Endothelial cell (in vitro differentiated cells): ENCODE data around the gene ZC3H12A. TPM values are rescaled to one million over a fixed set of nuclear protein-coding genes. Genes with fewer than 3 reads are reported as not detected.
A peak's percentile ranks its signal among the peaks of the same experiment; 100 is the strongest.

ENCODE experiments used
- DNase-seq: peaks from one replicate; pipeline ENCODE4 v3.0.0; 2021; ENCODE audit warnings: low spot score
- H3K27ac Mint-ChIP-seq: one replicate; pipeline ENCODE4 v1.8.0; 2021; ENCODE audit warnings: mixed read lengths, inconsistent platforms; ENCODE audit not compliant: unreplicated experiment
- H3K27me3 Mint-ChIP-seq: one replicate; pipeline ENCODE4 v1.8.0; 2021; ENCODE audit warnings: mild to moderate bottlenecking, moderate library complexity, mixed read lengths, inconsistent platforms; ENCODE audit not compliant: unreplicated experiment
- H3K36me3 Mint-ChIP-seq: one replicate; pipeline ENCODE4 v1.8.0; 2021; ENCODE audit warnings: mild to moderate bottlenecking, low read depth, mixed read lengths, inconsistent platforms; ENCODE audit not compliant: unreplicated experiment
- H3K4me1 Mint-ChIP-seq: one replicate; pipeline ENCODE4 v1.8.0; 2021; ENCODE audit warnings: mild to moderate bottlenecking, mixed read lengths, inconsistent platforms; ENCODE audit not compliant: unreplicated experiment
- H3K4me3 Mint-ChIP-seq: one replicate; pipeline ENCODE4 v1.8.0; 2021; ENCODE audit warnings: mild to moderate bottlenecking, mixed read lengths, inconsistent platforms; ENCODE audit not compliant: unreplicated experiment
- H3K9me3 Mint-ChIP-seq: one replicate; pipeline ENCODE4 v1.8.0; 2021; ENCODE audit warnings: mixed read lengths, inconsistent platforms; ENCODE audit not compliant: unreplicated experiment
- total RNA-seq: library from RNA; stranded (reverse); fragmentation: NEBNext Ultra II Directional; extraction: Animal tissue kit (Norgen Biotek cat#: 25700); gene quantifications from one replicate; pipeline ENCODE4 v1.2.1, GENCODE V29; 2021; ENCODE audit not compliant: unreplicated experiment
- TF ChIP-seq, protein P1 (sequence below): fragments of 200-600 bp; sonication (generic); IDR thresholded peaks from one replicate; pipeline ENCODE4 v1.5.0; 2021; ENCODE audit warnings: antibody characterized with exemption; ENCODE audit not compliant: unreplicated experiment

ZC3H12A gene
- total RNA-seq, 1 donor from 2014 or later: 5.4 TPM

DNA sequence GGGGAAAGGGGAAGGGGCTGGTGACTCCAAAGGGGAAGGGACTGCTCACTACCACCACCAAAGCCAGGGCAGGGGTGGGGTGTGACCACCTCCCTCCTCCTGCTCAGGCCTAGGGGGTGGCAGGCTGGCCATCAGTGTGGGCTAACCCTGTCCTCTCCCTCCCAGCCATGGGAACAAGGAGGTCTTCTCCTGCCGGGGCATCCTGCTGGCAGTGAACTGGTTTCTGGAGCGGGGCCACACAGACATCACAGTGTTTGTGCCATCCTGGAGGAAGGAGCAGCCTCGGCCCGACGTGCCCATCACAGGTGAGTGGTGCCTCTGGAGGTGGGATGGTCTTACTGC lies 5.7 kb downstream of the ZC3H12A start:
- H3K27me3 Mint-ChIP-seq: peaks cover 5% of the 10 kb centered on the region
- DNase-seq: no peak
- no peak overlapping the region for H3K4me3 Mint-ChIP-seq
- H3K9me3 Mint-ChIP-seq: no peaks in the 10 kb centered on the region
- TF ChIP-seq, protein P1, sequence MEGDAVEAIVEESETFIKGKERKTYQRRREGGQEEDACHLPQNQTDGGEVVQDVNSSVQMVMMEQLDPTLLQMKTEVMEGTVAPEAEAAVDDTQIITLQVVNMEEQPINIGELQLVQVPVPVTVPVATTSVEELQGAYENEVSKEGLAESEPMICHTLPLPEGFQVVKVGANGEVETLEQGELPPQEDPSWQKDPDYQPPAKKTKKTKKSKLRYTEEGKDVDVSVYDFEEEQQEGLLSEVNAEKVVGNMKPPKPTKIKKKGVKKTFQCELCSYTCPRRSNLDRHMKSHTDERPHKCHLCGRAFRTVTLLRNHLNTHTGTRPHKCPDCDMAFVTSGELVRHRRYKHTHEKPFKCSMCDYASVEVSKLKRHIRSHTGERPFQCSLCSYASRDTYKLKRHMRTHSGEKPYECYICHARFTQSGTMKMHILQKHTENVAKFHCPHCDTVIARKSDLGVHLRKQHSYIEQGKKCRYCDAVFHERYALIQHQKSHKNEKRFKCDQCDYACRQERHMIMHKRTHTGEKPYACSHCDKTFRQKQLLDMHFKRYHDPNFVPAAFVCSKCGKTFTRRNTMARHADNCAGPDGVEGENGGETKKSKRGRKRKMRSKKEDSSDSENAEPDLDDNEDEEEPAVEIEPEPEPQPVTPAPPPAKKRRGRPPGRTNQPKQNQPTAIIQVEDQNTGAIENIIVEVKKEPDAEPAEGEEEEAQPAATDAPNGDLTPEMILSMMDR: no peak
- peaks cover 21% of the 10 kb centered on the region for H3K4me1 Mint-ChIP-seq
- no peak overlapping the region for H3K27ac Mint-ChIP-seq
- H3K36me3 Mint-ChIP-seq: peaks cover 18% of the 10 kb centered on the region

DNA sequence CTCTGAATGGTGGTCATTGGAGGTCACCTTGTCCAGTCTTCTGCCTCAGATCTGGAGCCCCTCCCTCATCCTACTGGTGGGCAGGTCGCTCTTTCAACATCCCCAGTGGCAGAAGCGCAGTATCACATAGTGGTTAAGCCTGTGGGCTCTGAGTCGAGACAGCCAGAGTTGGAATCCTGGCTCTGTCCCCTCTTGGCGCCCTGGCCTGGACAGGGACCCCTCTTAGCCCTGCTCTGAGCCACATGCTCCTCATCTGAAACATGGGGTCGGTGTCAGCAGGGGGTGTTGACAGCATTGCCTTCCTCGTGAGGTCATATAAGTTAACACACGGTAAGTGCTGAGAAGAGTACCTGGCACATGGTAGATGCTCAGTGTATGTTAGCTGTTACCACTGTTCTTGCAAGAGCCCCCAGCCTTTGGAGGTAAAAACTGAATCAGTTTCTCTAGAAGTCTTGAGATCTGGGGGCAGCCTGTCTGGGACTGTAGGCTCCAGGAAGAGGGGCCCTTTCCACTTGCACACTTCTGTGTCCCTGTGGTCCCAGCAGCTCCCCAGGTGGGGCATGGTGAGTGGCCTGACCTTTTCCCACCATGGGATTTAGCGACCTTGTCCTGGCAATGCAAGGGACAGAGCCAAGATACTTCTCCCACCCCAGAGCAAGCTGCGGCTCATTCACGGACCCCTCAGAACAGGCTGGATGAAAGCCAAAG lies 6.4 kb downstream of the ZC3H12A start:
- DNase-seq: no peak
- Mint-ChIP-seq H3K4me3 (no peak overlapping the region), H3K27me3 (peaks cover 5% of the 10 kb centered on the region), H3K27ac (no peak overlapping the region), H3K4me1 (peaks cover 18% of the 10 kb centered on the region), H3K36me3 (peaks cover 18% of the 10 kb centered on the region), H3K9me3 (no peaks in the 10 kb centered on the region)
- TF ChIP-seq, protein P1: no peak

DNA sequence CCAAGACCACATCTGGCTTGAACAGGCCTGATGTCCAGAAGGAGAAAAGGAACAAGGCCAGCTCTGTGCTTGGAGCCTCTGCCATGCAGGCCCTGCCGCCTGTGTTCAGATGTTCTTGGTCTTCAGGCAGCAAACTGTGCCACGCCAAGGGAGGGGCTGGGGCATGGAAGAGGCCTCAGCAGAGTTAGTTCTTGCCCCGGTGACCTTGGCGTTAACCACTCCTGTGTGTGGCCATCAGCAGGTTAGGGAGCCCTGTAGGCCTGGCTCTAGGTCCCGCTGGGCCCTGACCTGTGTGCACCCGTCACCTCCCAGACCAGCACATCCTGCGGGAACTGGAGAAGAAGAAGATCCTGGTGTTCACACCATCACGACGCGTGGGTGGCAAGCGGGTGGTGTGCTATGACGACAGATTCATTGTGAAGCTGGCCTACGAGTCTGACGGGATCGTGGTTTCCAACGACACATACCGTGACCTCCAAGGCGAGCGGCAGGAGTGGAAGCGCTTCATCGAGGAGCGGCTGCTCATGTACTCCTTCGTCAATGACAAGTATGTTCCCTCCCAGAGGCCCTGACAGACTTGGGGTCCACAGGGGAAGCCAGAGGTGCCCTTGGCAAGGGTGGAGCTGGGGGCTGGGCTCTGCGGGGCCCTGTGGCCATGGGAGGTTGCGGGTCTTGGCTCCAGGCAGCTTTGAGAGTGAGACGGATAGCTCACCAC lies 7.1 kb downstream of the ZC3H12A start:
- DNase-seq: no peak
- H3K27me3 Mint-ChIP-seq: peaks cover 5% of the 10 kb centered on the region
- H3K4me1 Mint-ChIP-seq: peaks cover 13% of the 10 kb centered on the region
- no peak overlapping the region for H3K27ac Mint-ChIP-seq
- peaks cover 18% of the 10 kb centered on the region for H3K36me3 Mint-ChIP-seq
- TF ChIP-seq, protein P1: no peak
- no peaks in the 10 kb centered on the region for H3K9me3 Mint-ChIP-seq
- no peak overlapping the region for H3K4me3 Mint-ChIP-seq

GRCh38 chr1:37482004-37482785 lies 7.8 kb downstream of the ZC3H12A start:
- Mint-ChIP-seq H3K4me1 (peaks cover 13% of the 10 kb centered on the region), H3K9me3 (no peaks in the 10 kb centered on the region), H3K27me3 (peaks cover 5% of the 10 kb centered on the region), H3K36me3 (peaks cover 18% of the 10 kb centered on the region), H3K27ac (no peak overlapping the region), H3K4me3 (peak overlapping the region; percentile 59)
- no peak for DNase-seq
- TF ChIP-seq, protein P1: no peak
